Panc1 (cell line): ENCODE results near the gene SESTD1. TPM values are rescaled to one million over a fixed set of nuclear protein-coding genes. Genes with fewer than 3 reads are reported as not detected.
A peak's percentile ranks its signal among the peaks of the same experiment; 100 is the strongest.

ENCODE experiments used
- ATAC-seq: fragments of 200-7000 bp; cut with Tn5 transposase; 2 replicates; pipeline ENCODE4 v1.9.1; 2020; ENCODE audit warnings: mild to moderate bottlenecking, moderate library complexity
- BruUV-seq: library from RNA; stranded (reverse); fragments of 400-500 nt; replicated peaks from 2 replicates; lab custom pipeline; 2021; lab: Mats Ljungman, UMichigan
- CTCF ChIA-PET: fragments of 300-600 bp; sonication (Branson Sonifier 250); formaldehyde crosslinking; loops from one replicate; lab custom pipeline; 2022; ENCODE audit warnings: antibody characterized with exemption; lab: Charles Lee
- POLR2A ChIA-PET: fragments of 300-600 bp; sonication (Branson Sonifier 250); formaldehyde crosslinking; loops from one replicate; lab custom pipeline; 2022; ENCODE audit warnings: antibody characterized with exemption; lab: Charles Lee
- DNase-seq: peaks from one replicate; pipeline ENCODE4 v3.0.0-alpha.2; 2010; ENCODE audit warnings: low read depth, low spot score
- H3K27ac ChIP-seq: 2 replicates; pipeline ENCODE4 v1.5.1; 2011; ENCODE audit warnings: mild to moderate bottlenecking, low read length, inconsistent platforms
- H3K27me3 ChIP-seq: fragments of 200-500 bp; sonication (Bioruptor generic); 2 replicates; pipeline ENCODE4 v1.6.0; 2014; ENCODE audit warnings: low read length, inconsistent platforms; ENCODE audit not compliant: control insufficient read depth, insufficient read depth
- H3K36me3 ChIP-seq: fragments of 200-500 bp; sonication (Bioruptor generic); 2 replicates; pipeline ENCODE4 v1.5.1; 2014; ENCODE audit warnings: inconsistent platforms, mild to moderate bottlenecking, low read length, moderate library complexity; ENCODE audit not compliant: control insufficient read depth, insufficient read depth
- H3K4me1 ChIP-seq: 2 replicates; pipeline ENCODE4 v1.5.1; 2011; ENCODE audit warnings: inconsistent platforms, mild to moderate bottlenecking, low read length, moderate library complexity; ENCODE audit not compliant: control insufficient read depth, insufficient read depth
- H3K4me3 ChIP-seq, 2 experiments: 2 replicates each; pipeline ENCODE4 v1.5.1; 2011 to 2012; ENCODE audit warnings: low read depth in 2 of 2, low read length in 2 of 2, mild to moderate bottlenecking in 2 of 2, inconsistent platforms in 1 of 2, moderate library complexity in 1 of 2
- H3K9me3 ChIP-seq: fragments of 200-500 bp; sonication (Bioruptor generic); 2 replicates; pipeline ENCODE4 v1.5.1; 2014; ENCODE audit warnings: low read depth, mild to moderate bottlenecking, inconsistent platforms, low read length, moderate library complexity; ENCODE audit not compliant: control insufficient read depth, insufficient read depth
- CTCF ChIP-seq: fragments of 450-650 bp; IDR thresholded peaks from 2 replicates; pipeline ENCODE4 v1.5.1; 2017; ENCODE audit warnings: mild to moderate bottlenecking
- POLR2AphosphoS5 ChIP-seq: IDR thresholded peaks from 2 replicates; pipeline ENCODE4 v1.6.1; 2012; ENCODE audit warnings: mild to moderate bottlenecking, low read depth, low read length, moderate library complexity
- REST ChIP-seq, 2 experiments: IDR thresholded peaks; 2 replicates each; pipeline ENCODE4 v1.6.1; 2011 to 2012; ENCODE audit warnings: low read depth in 2 of 2, control low read depth in 1 of 2, low read length in 1 of 2, mild to moderate bottlenecking in 1 of 2, moderate library complexity in 1 of 2; ENCODE audit not compliant: insufficient read depth in 1 of 2
- SIN3A ChIP-seq: IDR thresholded peaks from 2 replicates; pipeline ENCODE4 v1.6.1; 2012; ENCODE audit warnings: low read depth, mild to moderate bottlenecking, low read length, moderate library complexity, borderline replicate concordance; ENCODE audit not compliant: insufficient read depth
- TCF7L2 ChIP-seq: IDR thresholded peaks from 2 replicates; pipeline ENCODE4 v1.6.1; 2011; ENCODE audit warnings: mild to moderate bottlenecking, low read depth, low read length, inconsistent platforms
- in situ Hi-C: cut with HindIII; loops from 2 replicates; pipeline ENCODE4 v1.10.0; 2016; ENCODE audit warnings: low sequenced_read_pairs, low pct_unique_long_range_greater_than_20kb
- intact Hi-C: fragments of 100-400 bp; cut with micrococcal nuclease; formaldehyde crosslinking; loops from one replicate; pipeline ENCODE4 v1.10.0; 2022; ENCODE audit not compliant: unreplicated experiment
- total RNA-seq: library from RNA; stranded (reverse); gene quantifications from one replicate; pipeline ENCODE4 v1.2.1, GENCODE V29; 2021; ENCODE audit not compliant: unreplicated experiment

SESTD1 gene
- total RNA-seq, 1 experiment from 2014 or later = 31.3 TPM

GRCh38 chr2:179240481-179241451, 23.9 kb downstream of the SESTD1 start:
- Histone ChIP-seq H3K4me1 (peaks cover 13% of the 10 kb centered on the region; the same call in 1 of the 2 replicates), H3K27me3 (no peaks in the 10 kb centered on the region), H3K9me3 (no peaks in the 10 kb centered on the region), H3K36me3 (no peaks in the 10 kb centered on the region), H3K4me3 (no peak overlapping the region), H3K27ac (no peak overlapping the region)
- ChIA-PET CTCF (no interaction called here), POLR2A (no interaction called here)
- TF ChIP-seq REST (IDR thresholded peaks at IDR 0.05; ENCODE audit: insufficient read depth in 1 of 2, low read depth in 2 of 2, low read length in 1 of 2) = no peak
- no peak for TF ChIP-seq SIN3A
- TF ChIP-seq TCF7L2 = no peak
- no peak for TF ChIP-seq POLR2AphosphoS5
- peak; percentile 49; the same call in 1 of the 2 replicates for TF ChIP-seq CTCF
- intact Hi-C loops = no loop called here
- DNase-seq = no peak
- in situ Hi-C loops = no loop called here
- no TSS peak for BruUV-seq
- no peak for ATAC-seq

- CTCF ChIA-PET = interaction anchor here (0.6 kb wide), 1 partner anchor 49 kb away, joined by 3 read pairs; no protein-coding TSS in a partner anchor
- Histone ChIP-seq H3K4me1 (peaks cover 13% of the 10 kb centered on the region; the same call in 1 of the 2 replicates), H3K27me3 (no peaks in the 10 kb centered on the region), H3K4me3 (no peak overlapping the region), H3K9me3 (no peaks in the 10 kb centered on the region), H3K27ac (no peak overlapping the region), H3K36me3 (no peaks in the 10 kb centered on the region)
- DNase-seq (no peak), ATAC-seq (no peak)
- intact Hi-C loops = no loop called here
- TF ChIP-seq TCF7L2 (no peak), CTCF (no peak)
- in situ Hi-C loops = no loop called here
- BruUV-seq = no TSS peak
- POLR2A ChIA-PET = no interaction called here
These were observed 24.8 kb downstream of the SESTD1 start for GRCh38 chr2:179239838-179240237.
